Measurements from ENCODE around the gene VWCE.
"Not testable (repeated sequence)": the region's sequence is repeated elsewhere in the genome, so short reads cannot be mapped to it uniquely, and the experiment has no call there.

The VWCE gene

DNA sequence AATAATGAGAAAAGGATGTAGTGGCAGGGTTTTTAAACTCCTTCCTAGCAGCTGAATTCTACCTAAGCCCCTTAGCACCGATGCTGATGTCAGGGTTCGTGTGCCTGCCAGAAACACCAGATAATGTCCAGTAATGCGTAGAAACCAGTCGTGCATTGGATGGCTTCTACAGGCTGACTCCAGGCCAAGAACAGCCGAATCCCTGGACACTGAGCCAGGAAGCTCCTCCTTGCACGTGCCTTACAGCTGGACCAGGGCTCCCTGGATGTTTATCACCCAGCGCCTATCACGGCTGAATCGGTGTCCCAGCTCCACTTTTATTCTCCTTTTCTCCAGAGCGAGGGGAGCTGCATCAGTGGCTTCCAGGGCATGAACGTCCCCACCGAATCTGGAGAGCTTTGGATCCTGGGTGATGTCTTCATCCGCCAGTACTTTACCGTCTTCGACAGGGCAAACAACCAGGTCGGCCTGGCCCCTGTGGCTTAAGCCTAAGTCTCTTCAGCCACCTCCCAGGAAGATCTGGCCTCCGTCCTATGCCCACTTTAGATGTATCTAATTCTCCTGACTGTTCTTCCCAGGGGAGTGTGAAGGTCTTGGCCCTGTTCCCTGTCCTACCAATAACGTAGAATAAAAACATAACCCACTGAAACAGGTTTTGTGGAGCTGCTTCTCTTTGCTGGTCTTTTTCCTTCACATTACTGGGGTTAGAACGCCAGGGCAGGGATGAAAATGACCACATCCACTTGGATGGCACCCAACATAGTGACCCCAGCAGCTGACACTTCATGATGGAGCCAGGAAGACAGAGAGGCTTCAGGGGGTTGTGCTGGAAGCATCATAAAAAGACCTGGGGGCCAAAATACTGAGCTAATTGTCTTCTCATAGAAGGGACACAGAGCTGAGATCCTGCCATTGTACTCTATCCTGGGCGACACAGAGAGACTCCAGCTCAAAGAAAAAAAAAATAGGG lies 44.0 kb downstream of the VWCE start:
- DNase-seq = not testable (repeated sequence)

DNA sequence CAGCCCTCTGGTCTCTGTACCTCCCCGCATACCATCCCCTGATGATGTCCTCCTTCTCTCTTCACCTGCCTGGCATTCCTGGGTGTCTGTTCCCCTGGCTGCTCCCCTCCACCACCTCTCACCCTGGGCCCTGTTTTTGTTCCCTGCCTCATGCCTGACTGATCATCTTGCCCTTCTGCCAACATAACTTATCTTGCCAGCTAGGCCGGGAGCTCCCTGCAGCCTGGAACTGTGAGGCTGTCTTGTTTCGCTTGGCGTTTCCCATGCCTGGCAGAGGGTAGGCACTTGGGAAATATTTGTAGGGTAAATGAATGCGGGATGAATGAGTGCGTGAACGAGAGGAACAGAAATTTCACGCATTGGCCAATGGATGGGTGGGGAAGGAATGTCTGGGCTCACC lies 45.9 kb downstream of the VWCE start:
- not testable (repeated sequence) for DNase-seq

DNA sequence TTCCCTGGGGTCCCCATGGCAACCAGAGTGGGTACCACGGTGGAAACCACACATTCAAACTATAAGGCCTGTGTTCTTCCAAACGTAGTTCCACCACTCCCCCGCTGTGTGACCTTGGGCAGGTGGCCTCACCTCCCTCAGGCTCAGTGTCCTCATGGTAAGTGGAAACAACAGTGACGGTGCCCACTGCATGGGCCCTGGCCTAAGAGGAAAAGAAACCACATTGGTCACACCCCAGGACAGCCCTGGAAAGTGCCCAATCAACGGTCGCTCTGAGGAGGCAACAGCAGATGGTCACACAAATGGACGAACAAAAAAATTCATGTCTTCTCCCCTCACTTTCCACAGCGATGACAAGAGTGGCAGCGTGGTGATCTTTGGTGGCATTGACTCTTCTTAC lies 47.0 kb downstream of the VWCE start:
- DNase-seq = not testable (repeated sequence)

DNA sequence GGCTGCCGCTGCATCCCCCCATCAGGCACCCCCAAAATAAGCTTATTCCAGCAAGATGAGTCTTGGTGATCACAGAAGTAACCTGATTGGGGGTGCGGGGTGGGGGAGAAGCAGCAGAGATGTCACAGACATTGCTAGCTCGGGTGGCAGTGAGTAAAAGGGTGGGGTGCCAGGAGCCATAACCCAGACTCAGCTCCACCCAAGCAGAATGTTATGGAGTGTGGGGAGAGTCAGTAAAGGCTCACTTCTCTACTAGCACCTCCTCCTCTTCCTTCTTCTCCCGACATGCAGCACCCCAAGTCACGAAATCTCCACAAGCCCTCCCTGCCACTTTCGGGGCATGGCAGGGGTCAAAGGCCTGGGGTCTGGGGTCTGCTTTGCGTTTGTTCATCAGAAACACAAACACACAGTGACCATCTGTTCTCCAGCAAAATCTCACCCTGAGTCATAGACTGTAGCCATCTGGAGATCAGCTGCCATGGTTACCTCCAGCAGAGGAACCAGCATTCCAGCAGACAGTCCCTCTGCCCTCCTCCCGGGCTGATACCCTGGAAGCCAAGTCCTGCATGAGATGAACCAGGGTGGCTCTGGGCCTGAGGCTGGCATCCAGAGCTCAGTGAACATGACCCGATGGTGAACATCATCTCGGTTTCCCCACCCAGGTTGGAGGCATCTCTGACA lies 49.7 kb downstream of the VWCE start:
- not testable (repeated sequence) for DNase-seq

DNA sequence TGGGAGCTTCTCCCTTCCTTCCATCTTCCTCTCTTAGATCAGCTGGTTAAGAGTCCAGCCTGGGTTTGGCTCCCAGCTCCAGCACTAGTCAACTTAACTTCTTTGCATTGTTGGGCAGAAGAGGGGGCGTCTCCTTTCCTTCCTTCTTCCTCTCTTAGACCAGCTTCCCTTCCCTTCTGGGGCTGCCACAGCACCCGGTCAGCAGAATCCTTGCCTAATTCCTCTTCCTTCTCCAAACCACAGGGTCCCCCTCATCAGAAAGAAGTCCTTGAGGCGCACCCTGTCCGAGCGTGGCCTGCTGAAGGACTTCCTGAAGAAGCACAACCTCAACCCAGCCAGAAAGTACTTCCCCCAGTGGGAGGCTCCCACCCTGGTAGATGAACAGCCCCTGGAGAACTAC lies 53.6 kb downstream of the VWCE start:
- not testable (repeated sequence) for DNase-seq

DNA sequence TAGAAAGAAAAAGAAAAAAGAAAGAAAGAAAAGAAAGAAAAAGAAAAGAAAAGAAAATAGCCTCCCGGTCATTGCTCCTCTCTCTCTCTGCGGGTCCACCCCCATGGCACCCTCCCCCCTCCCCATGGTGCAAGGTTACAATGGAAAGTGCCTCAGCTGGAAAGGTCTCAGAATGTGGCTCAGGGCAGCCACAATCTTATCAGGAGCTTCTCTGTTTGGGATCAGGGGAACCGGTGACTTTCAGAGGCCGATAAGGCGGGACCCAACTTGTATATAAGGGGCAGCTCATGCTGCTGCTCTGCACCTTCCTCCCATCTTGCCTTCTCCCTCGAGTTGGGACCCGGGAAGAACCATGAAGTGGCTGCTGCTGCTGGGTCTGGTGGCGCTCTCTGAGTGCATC lies 54.2 kb downstream of the VWCE start, which contains the start of gene PGA5:
Gene PGA5, plus strand, starts transcription at position 301 of the 400 bp plus-strand sequence. Its CDS starts 52 bp downstream, at position 353.
- DNase-seq = not testable (repeated sequence)

DNA sequence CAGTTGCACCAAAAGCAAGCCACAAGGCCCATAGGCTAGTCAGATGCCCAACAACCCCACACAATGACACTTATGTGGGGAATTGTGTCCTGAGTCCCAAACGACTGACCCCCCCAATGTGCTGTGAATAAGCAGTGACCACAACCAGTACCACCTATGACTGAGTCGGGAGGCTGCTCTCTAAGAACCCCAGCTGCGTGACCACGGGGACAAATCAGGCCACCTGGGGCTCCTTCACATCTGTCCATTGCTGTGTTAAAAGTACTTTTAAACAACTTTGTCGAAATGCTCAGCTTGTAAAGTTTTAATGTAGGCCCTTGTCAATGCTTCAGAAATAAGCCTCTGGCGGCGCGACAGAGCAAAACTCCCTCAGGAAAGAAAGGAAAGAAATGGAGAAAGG lies 54.8 kb downstream of the VWCE start:
- DNase-seq = not testable (repeated sequence)

DNA sequence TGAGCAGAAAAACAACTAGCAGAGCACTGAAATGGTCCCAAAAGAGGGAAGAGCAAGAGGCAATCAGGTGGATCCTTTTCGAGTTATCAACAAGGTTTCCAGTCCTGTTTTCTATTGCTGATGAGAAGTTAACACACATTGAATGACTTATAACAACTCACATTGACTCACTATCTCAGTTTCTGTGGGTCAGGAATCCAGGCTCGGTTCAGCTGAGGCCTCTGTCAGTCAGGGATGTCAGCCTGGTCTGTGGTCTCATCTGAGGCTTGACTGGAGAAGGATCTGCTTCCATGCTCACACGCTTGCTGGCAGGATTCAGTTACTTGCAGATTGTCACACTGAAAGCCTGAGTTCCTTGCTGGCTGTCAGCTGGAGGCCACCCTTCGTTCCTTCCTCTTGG lies 58.0 kb downstream of the VWCE start:
- DNase-seq = not testable (repeated sequence)

DNA sequence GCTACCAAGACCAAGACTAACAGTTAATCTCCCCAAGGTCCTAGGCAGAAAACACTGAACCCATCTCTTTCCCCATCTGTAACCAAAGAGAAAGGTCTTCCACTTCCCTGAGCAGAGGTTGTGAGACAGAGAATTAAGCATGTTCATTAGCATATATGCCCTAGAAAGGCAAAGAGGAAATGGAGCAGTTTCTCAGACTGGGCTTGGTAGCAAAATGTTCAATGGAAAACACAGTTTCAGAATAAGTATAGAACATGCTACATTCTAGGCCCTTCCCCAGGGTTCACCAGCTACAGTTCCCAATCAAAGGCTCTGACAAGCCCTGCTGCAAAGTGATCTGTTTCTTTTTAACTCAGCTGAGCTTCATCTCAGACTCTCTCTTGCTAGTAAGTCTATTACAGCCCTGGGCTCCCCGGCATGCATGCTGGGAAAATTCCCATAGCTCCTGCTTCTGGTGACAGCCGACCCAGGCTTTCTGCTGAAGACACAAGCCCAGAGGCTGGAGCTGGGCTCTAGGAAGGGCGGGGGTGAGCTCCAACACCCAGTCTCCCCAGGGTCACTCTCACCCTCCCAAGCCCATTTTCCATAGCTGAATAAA lies 62.5 kb downstream of the VWCE start:
- not testable (repeated sequence) for DNase-seq

DNA sequence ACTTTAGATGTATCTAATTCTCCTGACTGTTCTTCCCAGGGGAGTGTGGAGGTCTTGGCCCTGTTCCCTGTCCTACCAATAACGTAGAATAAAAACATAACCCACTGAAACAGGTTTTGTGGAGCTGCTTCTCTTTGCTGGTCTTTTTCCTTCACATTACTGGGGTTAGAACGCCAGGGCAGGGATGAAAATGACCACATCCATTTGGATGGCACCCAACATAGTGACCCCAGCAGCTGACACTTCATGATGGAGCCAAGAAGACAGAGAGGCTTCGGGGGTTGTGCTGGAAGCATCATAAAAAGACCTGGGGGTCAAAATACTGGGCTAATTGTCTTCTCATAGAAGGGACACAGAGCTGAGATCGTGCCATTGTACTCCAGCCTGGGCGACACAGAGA lies 63.5 kb downstream of the VWCE start:
- not testable (repeated sequence) for DNase-seq

DNA sequence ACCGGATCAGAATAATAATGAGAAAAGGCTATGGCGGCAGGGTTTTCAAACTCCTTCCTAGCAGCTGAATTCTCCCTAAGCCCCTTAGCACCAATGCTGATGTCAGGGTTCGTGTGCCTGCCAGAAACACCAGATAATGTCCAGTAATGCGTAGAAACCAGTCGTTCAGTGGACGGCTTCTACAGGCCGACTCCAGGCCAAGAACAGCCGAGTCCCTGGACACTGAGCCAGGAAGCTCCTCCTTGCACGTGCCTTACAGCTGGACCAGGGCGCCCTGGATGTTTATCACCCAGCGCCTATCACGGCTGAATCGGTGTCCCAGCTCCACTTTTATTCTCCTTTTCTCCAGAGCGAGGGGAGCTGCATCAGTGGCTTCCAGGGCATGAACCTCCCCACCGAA lies 64.1 kb downstream of the VWCE start:
- DNase-seq = not testable (repeated sequence)

DNA sequence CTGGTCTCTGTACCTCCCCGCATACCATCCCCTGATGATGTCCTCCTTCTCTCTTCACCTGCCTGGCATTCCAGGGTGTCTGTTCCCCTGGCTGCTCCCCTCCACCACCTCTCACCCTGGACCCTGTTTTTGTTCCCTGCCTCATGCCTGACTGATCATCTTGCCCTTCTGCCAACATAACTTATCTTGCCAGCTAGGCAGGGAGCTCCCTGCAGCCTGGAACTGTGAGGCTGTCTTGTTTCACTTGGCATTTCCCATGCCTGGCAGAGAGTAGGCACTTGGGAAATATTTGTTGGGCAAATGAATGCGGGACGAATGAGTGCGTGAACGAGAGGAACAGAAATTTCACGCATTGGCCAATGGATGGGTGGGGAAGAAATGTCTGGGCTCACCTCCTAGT lies 65.7 kb downstream of the VWCE start:
- DNase-seq = not testable (repeated sequence)

DNA sequence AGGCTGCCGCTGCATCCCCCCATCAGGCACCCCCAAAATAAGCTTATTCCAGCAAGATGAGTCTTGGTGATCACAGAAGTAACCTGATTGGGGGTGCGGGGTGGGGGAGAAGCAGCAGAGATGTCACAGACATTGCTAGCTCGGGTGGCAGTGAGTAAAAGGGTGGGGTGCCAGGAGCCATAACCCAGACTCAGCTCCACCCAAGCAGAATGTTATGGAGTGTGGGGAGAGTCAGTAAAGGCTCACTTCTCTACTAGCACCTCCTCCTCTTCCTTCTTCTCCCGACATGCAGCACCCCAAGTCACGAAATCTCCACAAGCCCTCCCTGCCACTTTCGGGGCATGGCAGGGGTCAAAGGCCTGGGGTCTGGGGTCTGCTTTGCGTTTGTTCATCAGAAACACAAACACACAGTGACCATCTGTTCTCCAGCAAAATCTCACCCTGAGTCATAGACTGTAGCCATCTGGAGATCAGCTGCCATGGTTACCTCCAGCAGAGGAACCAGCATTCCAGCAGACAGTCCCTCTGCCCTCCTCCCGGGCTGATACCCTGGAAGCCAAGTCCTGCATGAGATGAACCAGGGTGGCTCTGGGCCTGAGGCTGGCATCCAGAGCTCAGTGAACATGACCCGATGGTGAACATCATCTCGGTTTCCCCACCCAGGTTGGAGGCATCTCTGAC lies 68.5 kb downstream of the VWCE start:
- not testable (repeated sequence) for DNase-seq

DNA sequence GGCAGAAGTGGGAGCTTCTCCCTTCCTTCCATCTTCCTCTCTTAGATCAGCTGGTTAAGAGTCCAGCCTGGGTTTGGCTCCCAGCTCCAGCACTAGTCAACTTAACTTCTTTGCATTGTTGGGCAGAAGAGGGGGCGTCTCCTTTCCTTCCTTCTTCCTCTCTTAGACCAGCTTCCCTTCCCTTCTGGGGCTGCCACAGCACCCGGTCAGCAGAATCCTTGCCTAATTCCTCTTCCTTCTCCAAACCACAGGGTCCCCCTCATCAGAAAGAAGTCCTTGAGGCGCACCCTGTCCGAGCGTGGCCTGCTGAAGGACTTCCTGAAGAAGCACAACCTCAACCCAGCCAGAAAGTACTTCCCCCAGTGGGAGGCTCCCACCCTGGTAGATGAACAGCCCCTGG lies 72.4 kb downstream of the VWCE start:
- not testable (repeated sequence) for DNase-seq

DNA sequence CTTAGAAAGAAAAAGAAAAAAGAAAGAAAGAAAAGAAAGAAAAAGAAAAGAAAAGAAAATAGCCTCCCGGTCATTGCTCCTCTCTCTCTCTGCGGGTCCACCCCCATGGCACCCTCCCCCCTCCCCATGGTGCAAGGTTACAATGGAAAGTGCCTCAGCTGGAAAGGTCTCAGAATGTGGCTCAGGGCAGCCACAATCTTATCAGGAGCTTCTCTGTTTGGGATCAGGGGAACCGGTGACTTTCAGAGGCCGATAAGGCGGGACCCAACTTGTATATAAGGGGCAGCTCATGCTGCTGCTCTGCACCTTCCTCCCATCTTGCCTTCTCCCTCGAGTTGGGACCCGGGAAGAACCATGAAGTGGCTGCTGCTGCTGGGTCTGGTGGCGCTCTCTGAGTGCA lies 73.1 kb downstream of the VWCE start, which contains the start of gene PGA4:
Gene PGA4, plus strand, starts transcription at position 301 of the 400 bp plus-strand sequence. Its CDS starts 54 bp downstream, at position 355.
- not testable (repeated sequence) for DNase-seq

DNA sequence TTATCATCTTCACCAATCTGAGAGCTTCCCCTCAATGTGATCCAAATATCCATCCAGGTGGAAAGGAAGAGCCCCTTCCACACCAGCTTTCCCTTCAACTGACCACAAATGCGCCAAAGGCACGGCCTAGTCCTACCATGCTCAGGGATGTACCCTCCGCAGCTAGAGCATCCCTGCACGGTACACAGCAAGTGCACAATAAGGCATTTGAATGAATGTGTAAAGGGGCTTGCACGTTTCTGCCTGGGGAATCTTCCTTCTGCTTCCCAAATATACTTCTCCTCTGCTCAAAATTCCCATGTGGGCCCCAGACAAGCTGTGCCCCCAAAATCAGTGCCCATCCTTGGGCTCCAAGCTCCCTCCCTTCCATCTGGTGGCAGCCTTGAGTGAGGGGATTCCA lies 76.1 kb downstream of the VWCE start:
- DNase-seq = not testable (repeated sequence)

DNA sequence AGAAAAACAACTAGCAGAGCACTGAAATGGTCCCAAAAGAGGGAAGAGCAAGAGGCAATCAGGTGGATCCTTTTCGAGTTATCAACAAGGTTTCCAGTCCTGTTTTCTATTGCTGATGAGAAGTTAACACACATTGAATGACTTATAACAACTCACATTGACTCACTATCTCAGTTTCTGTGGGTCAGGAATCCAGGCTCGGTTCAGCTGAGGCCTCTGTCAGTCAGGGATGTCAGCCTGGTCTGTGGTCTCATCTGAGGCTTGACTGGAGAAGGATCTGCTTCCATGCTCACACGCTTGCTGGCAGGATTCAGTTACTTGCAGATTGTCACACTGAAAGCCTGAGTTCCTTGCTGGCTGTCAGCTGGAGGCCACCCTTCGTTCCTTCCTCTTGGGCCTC lies 76.8 kb downstream of the VWCE start:
- DNase-seq = not testable (repeated sequence)

DNA sequence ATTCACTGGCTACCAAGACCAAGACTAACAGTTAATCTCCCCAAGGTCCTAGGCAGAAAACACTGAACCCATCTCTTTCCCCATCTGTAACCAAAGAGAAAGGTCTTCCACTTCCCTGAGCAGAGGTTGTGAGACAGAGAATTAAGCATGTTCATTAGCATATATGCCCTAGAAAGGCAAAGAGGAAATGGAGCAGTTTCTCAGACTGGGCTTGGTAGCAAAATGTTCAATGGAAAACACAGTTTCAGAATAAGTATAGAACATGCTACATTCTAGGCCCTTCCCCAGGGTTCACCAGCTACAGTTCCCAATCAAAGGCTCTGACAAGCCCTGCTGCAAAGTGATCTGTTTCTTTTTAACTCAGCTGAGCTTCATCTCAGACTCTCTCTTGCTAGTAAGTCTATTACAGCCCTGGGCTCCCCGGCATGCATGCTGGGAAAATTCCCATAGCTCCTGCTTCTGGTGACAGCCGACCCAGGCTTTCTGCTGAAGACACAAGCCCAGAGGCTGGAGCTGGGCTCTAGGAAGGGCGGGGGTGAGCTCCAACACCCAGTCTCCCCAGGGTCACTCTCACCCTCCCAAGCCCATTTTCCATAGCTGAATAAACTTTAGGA lies 81.3 kb downstream of the VWCE start:
- DNase-seq = not testable (repeated sequence)

DNA sequence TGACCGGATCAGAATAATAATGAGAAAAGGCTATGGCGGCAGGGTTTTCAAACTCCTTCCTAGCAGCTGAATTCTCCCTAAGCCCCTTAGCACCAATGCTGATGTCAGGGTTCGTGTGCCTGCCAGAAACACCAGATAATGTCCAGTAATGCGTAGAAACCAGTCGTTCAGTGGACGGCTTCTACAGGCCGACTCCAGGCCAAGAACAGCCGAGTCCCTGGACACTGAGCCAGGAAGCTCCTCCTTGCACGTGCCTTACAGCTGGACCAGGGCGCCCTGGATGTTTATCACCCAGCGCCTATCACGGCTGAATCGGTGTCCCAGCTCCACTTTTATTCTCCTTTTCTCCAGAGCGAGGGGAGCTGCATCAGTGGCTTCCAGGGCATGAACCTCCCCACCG lies 82.9 kb downstream of the VWCE start:
- DNase-seq = not testable (repeated sequence)

DNA sequence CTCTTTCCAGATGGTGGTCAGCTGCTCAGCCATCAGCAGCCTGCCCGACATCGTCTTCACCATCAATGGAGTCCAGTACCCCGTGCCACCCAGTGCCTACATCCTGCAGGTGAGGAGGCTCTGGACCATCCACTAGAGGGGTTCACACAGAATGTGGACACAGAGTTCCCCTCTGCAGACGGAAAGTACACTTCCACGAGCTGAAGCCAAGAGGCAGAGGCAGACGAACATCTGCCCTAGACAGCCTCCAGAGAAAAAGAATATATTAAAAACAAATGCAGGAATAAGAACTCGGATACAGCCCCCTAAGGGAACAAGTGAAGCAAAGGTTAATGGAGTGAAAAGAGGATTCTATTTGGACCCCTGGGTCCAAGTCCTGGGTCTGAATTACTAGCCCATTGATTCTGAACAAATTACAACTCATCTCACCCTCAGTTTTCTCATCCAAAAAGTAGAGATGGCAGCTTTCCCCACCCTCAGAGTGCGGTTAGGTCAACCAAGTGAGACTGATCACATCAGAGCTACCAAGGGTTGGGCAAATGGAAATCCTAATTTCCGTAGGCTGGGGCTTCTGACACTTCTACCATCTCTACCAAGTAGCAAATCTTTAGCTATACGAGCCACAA lies 83.7 kb downstream of the VWCE start:
- not testable (repeated sequence) for DNase-seq

DNA sequence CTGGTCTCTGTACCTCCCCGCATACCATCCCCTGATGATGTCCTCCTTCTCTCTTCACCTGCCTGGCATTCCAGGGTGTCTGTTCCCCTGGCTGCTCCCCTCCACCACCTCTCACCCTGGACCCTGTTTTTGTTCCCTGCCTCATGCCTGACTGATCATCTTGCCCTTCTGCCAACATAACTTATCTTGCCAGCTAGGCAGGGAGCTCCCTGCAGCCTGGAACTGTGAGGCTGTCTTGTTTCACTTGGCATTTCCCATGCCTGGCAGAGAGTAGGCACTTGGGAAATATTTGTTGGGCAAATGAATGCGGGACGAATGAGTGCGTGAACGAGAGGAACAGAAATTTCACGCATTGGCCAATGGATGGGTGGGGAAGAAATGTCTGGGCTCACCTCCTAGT lies 84.5 kb downstream of the VWCE start:
- DNase-seq = not testable (repeated sequence)

All from CD4-positive, alpha-beta T cell treated with Interleukin-4 for 4 hours (primary cell).